Hepatocyte (in vitro differentiated cells): ENCODE measurements around the gene ATOH8.

Source experiments
- EZH2 ChIP-seq: fragments of 200-600 bp; sonication (generic); IDR thresholded peaks from 2 replicates; pipeline ENCODE4 v1.6.1; 2016; ENCODE audit warnings: antibody characterized with exemption, mild to moderate bottlenecking, borderline replicate concordance
- EZH2phosphoT487 ChIP-seq: fragments of 200-600 bp; sonication (generic); IDR thresholded peaks from one replicate; pipeline ENCODE4 v1.6.1; 2018; ENCODE audit warnings: antibody characterized with exemption, mild to moderate bottlenecking, low read depth, moderate library complexity; ENCODE audit not compliant: unreplicated experiment, severe bottlenecking
- TF ChIP-seq, protein P1 (sequence below): fragments of 200-600 bp; sonication (generic); IDR thresholded peaks from 2 replicates; pipeline ENCODE4 v1.5.1; 2016; ENCODE audit warnings: antibody characterized with exemption, mild to moderate bottlenecking; ENCODE audit not compliant: poor library complexity

DNA sequence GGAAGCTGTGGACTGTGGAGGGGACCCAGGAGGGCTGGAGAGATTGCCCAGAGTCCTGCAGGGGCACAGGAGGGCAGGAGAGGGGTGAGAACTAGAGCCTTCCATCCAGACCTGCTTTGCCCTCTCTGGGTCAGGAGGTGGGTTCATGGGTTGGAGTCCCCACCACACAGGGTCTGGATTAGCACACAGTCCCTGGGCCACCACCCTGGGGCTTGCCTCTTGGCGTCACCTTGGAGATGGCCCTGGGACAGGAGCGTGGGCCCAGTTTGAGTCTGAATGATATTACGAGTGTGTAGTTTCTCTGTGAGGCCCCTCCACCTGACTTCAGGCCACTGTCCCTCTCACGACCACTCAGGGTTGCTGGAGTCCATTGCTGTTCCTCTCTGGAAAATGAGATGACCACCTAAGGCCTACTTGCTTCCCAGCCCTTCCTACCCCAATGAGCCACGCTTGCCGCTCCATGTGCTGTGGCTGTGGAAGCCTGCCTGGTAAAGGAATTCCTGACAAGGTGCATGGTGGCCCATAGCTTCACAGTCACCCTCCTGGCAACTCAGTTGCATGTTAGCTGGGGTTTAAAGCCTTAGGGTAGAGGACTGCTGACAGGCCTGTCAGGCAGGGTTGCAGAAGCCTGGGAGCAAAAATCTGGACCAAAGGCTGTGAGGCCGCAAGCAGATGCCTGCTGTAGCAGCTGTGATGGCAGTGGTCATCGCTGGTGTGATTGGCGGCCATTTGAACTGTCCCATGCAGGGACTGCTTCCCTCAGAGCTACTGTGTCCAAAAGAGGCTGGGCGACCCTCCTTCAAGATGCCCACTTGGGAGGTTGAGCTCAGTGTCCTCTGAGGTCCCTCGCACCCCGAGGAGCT, 14.2 kb downstream of the ATOH8 start:
- TF ChIP-seq EZH2phosphoT487 (no peak), EZH2 (no peak)
- TF ChIP-seq, protein P1, sequence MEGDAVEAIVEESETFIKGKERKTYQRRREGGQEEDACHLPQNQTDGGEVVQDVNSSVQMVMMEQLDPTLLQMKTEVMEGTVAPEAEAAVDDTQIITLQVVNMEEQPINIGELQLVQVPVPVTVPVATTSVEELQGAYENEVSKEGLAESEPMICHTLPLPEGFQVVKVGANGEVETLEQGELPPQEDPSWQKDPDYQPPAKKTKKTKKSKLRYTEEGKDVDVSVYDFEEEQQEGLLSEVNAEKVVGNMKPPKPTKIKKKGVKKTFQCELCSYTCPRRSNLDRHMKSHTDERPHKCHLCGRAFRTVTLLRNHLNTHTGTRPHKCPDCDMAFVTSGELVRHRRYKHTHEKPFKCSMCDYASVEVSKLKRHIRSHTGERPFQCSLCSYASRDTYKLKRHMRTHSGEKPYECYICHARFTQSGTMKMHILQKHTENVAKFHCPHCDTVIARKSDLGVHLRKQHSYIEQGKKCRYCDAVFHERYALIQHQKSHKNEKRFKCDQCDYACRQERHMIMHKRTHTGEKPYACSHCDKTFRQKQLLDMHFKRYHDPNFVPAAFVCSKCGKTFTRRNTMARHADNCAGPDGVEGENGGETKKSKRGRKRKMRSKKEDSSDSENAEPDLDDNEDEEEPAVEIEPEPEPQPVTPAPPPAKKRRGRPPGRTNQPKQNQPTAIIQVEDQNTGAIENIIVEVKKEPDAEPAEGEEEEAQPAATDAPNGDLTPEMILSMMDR = no peak
